K562 (cell line): Measurements from ENCODE around the gene TREM1. TPM values are rescaled to one million over a fixed set of nuclear protein-coding genes. Genes with fewer than 3 reads are reported as not detected.
A peak's percentile ranks its signal among the peaks of the same experiment; 100 is the strongest.

Source experiments
- BCLAF1 ChIP-seq, 2 experiments: fragments of 450-650 bp in 1 of 2; IDR thresholded peaks; 2 replicates each; pipeline ENCODE4 v1.6.1; 2011 to 2017; ENCODE audit warnings: low read depth in 2 of 2, antibody characterized with exemption in 1 of 2, borderline replicate concordance in 1 of 2, low read length in 1 of 2, mild to moderate bottlenecking in 1 of 2, mixed read lengths in 1 of 2; ENCODE audit not compliant: control insufficient read depth in 1 of 2
- CAMTA2 ChIP-seq: fragments of 250-450 bp; sonication (Bioruptor Pico); conservative IDR thresholded peaks from 2 replicates; pipeline ENCODE4 v1.5.1; 2022
- FOXP4 ChIP-seq: sonication (generic); formaldehyde crosslinking; IDR thresholded peaks from 2 replicates; pipeline ENCODE4 v1.8.0; 2022; ENCODE audit warnings: mild to moderate bottlenecking, missing genetic modification reagents, borderline replicate concordance
- GATA2 ChIP-seq: sonication (generic); formaldehyde crosslinking; IDR thresholded peaks from 2 replicates; pipeline ENCODE4 v1.4.0; 2020; ENCODE audit warnings: mild to moderate bottlenecking, missing genetic modification reagents
- KDM5B ChIP-seq: fragments of 200-600 bp; sonication (generic); IDR thresholded peaks from 2 replicates; pipeline ENCODE4 v1.6.1; 2012; ENCODE audit warnings: low read depth, mild to moderate bottlenecking, moderate library complexity, low read length, control low read depth, inconsistent platforms; ENCODE audit not compliant: insufficient replicate concordance
- KLF10 ChIP-seq: fragments of 250-450 bp; sonication (Bioruptor Pico); IDR thresholded peaks from 2 replicates; pipeline ENCODE4 v1.6.1; 2021; ENCODE audit warnings: matching md5 sums
- MBD2 ChIP-seq: sonication (generic); IDR thresholded peaks from 2 replicates; pipeline ENCODE4 v1.6.1; 2016; ENCODE audit warnings: low read depth, borderline replicate concordance
- MLX ChIP-seq, 2 experiments: fragments of 450-650 bp in 1 of 2; sonication (generic) in 1 of 2; formaldehyde crosslinking; conservative IDR thresholded peaks; 2 replicates each; pipeline versions ENCODE4 v1.4.0 to v1.8.1; 2020 to 2022; ENCODE audit warnings: mild to moderate bottlenecking in 1 of 2, missing genetic modification reagents in 1 of 2
- PPARD ChIP-seq: fragments of 250-450 bp; sonication (Bioruptor Pico); IDR thresholded peaks from 2 replicates; pipeline ENCODE4 v1.8.0; 2022; ENCODE audit warnings: inconsistent platforms, mild to moderate bottlenecking, moderate library complexity
- PTBP1 ChIP-seq: fragments of 200-400 bp; formaldehyde crosslinking; IDR thresholded peaks from 2 replicates; pipeline ENCODE4 v1.6.1; 2017; ENCODE audit warnings: low read depth, low read length
- RBM15 ChIP-seq: fragments of 200-400 bp; formaldehyde crosslinking; IDR thresholded peaks from 2 replicates; pipeline ENCODE4 v1.6.1; 2018; ENCODE audit warnings: mild to moderate bottlenecking, low read length, moderate library complexity; ENCODE audit not compliant: insufficient read depth
- RNF219 ChIP-seq: fragments of 250-450 bp; sonication (Bioruptor Pico); IDR thresholded peaks from 2 replicates; pipeline ENCODE4 v1.5.0; 2022; ENCODE audit warnings: mild to moderate bottlenecking
- SRSF3 ChIP-seq: fragments of 200-400 bp; formaldehyde crosslinking; IDR thresholded peaks from 2 replicates; pipeline ENCODE4 v1.6.1; 2016; ENCODE audit warnings: mild to moderate bottlenecking, low read length, moderate library complexity; ENCODE audit not compliant: insufficient read depth
- STAT5A ChIP-seq: IDR thresholded peaks from 2 replicates; pipeline ENCODE4 v1.6.1; 2012; ENCODE audit warnings: low read length, inconsistent platforms, borderline replicate concordance
- TAL1 ChIP-seq: fragments of 450-650 bp; IDR thresholded peaks from 2 replicates; pipeline ENCODE4 v1.6.1; 2016; ENCODE audit warnings: mild to moderate bottlenecking
- ZBTB7A ChIP-seq: IDR thresholded peaks from 2 replicates; pipeline ENCODE4 v1.6.1; 2011; ENCODE audit warnings: low read depth, mild to moderate bottlenecking, low read length, moderate library complexity, borderline replicate concordance; ENCODE audit not compliant: control insufficient read depth
- ZNF217 ChIP-seq: sonication (generic); formaldehyde crosslinking; IDR thresholded peaks from 2 replicates; pipeline ENCODE4 v1.8.0; 2022; ENCODE audit warnings: mild to moderate bottlenecking, missing genetic modification reagents
- ZNF224 ChIP-seq: sonication (generic); formaldehyde crosslinking; IDR thresholded peaks from 2 replicates; pipeline ENCODE4 v1.8.0; 2022; ENCODE audit warnings: mild to moderate bottlenecking, missing genetic modification reagents
- polyA plus RNA-seq, 8 experiments: library from polyadenylated mRNA; depleted of rRNA in 4 of 8; stranded (reverse) in 5 of 8; unstranded in 3 of 8; fragments of >200 nt; fragmentation: Nextera tagmentation in 2 of 8; fragmentation: Illumina TruSeq in 1 of 8; extraction: Ambion mirVana in 2 of 8; extraction: Trizol in 1 of 8; gene quantifications; 2 replicates each; pipeline versions ENCODE4 v1.2.1 to v1.2.3, GENCODE V29; 2011 to 2014; ENCODE audit warnings: inconsistent platforms in 1 of 8, missing spikeins in 1 of 8
- total RNA-seq, 7 experiments: library from RNA; depleted of rRNA in 6 of 7; stranded (reverse); fragments of >200 nt in 6 of 7; fragmentation: Illumina TruSeq in 2 of 7; extraction: Trizol in 2 of 7; gene quantifications; 2 replicates each; pipeline versions ENCODE4 v1.2.1 to v1.2.3, GENCODE V29; 2011 to 2021; ENCODE audit warnings: low replicate concordance in 1 of 7

The TREM1 gene
- total and polyA plus RNA-seq, 9 of the 15 experiments (the other 6 are each of a cell fraction or from before 2014, with no cell fraction given) = not detected

GRCh38 chr6:41278699-41279405 lies 7.6 kb downstream of the TREM1 start (continued):
- TF ChIP-seq PPARD (no peak), KDM5B (no peak), RBM15 (no peak), ZNF217 (no peak), BCLAF1 (IDR thresholded peaks at IDR 0.05; ENCODE audit: borderline replicate concordance in 1 of 2, control insufficient read depth in 1 of 2, low read depth in 2 of 2, low read length in 1 of 2) (no peak), STAT5A (peak; percentile 75; the same call in 1 of the 2 replicates), PTBP1 (no peak), CAMTA2 (CRISPR knock-in tag) (no peak), ZNF224 (CRISPR knock-in tag) (no peak), RNF219 (CRISPR knock-in tag) (no peak), ZBTB7A (peak; percentile 23; the same call in 1 of the 2 replicates), FOXP4 (CRISPR knock-in tag) (no peak), MBD2 (0 out of 2 replicates have a peak, but pooled peaks have one; percentile 42), KLF10 (CRISPR knock-in tag) (no peak), MLX (CRISPR knock-in tag; conservative IDR thresholded peaks at IDR 0.05) (no peak), TAL1 (peak; percentile 72), GATA2 (CRISPR knock-in tag) (peak; percentile 47; the same call in 1 of the 2 replicates), SRSF3 (no peak)
